Sigmoid colon (tissue), 4 donors: Measurements from ENCODE around the gene ELF1.

Experiments used
- EP300 ChIP-seq, 4 donors: sonication (generic); formaldehyde crosslinking; IDR thresholded peaks; one replicate each; pipeline ENCODE4 v1.6.1; 2017; ENCODE audit warnings: antibody characterized with exemption in 4 of 4
- POLR2A ChIP-seq, 2 donors: fragments of 450-650 bp; IDR thresholded peaks; one replicate each; pipeline ENCODE4 v1.6.1; 2016; ENCODE audit warnings: antibody characterized with exemption in 2 of 2, mild to moderate bottlenecking in 2 of 2, moderate library complexity in 2 of 2
- TF ChIP-seq, protein P1 (sequence below), 4 experiments: fragments of 450-650 bp in 3 of 4; fragments of 200-600 bp in 1 of 4; IDR thresholded peaks; one replicate each; pipeline ENCODE4 v1.5.1; 2016 to 2019; ENCODE audit warnings: antibody characterized with exemption in 4 of 4, mild to moderate bottlenecking in 3 of 4, moderate library complexity in 2 of 4

GRCh38 chr13:40886017-40886416 is 133.1 kb downstream of the ELF1 start:
- TF ChIP-seq, protein P1, sequence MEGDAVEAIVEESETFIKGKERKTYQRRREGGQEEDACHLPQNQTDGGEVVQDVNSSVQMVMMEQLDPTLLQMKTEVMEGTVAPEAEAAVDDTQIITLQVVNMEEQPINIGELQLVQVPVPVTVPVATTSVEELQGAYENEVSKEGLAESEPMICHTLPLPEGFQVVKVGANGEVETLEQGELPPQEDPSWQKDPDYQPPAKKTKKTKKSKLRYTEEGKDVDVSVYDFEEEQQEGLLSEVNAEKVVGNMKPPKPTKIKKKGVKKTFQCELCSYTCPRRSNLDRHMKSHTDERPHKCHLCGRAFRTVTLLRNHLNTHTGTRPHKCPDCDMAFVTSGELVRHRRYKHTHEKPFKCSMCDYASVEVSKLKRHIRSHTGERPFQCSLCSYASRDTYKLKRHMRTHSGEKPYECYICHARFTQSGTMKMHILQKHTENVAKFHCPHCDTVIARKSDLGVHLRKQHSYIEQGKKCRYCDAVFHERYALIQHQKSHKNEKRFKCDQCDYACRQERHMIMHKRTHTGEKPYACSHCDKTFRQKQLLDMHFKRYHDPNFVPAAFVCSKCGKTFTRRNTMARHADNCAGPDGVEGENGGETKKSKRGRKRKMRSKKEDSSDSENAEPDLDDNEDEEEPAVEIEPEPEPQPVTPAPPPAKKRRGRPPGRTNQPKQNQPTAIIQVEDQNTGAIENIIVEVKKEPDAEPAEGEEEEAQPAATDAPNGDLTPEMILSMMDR (IDR thresholded peaks at IDR 0.05) = no peak
- TF ChIP-seq EP300 (IDR thresholded peaks at IDR 0.05) (no peak), POLR2A (IDR thresholded peaks at IDR 0.05) (no peak)
